ENCODE results near the gene GSTO1.

The GSTO1 gene

DNA sequence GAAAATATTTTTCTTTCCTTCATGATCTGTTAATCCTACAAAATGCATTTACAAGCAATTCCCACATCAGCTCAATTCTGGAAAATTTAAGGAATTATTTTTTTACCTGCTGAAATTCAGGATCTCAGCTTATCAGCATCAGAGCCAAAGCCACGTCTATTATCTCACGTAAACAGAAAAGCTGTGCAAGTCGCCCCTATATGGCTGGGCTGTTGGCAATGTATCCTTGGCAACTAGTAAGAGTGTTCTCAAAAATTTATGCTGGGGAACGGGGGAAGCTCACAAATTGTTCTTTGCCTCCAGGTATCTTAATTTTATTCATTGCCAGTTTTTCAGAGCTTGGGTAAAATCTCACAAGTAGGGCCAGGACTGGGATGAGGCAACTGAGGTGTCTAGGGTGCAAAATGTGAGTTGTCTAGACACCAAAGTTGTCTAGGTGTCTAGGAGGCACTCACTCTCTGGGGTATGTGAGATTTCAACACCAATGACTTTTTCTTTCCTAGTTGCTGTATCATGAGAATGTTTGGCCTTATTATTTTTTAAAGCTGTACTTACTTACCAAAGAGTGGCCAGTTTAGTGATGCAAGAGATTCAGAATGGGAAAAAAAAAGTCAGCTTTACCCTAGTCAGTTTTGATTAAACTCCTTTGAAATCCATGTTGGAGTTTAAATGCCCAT lies 19.3 kb downstream of the GSTO1 start:
- intact Hi-C loops (cut with DNase I) = no loop called here
- DNase-seq = no peak

DNA sequence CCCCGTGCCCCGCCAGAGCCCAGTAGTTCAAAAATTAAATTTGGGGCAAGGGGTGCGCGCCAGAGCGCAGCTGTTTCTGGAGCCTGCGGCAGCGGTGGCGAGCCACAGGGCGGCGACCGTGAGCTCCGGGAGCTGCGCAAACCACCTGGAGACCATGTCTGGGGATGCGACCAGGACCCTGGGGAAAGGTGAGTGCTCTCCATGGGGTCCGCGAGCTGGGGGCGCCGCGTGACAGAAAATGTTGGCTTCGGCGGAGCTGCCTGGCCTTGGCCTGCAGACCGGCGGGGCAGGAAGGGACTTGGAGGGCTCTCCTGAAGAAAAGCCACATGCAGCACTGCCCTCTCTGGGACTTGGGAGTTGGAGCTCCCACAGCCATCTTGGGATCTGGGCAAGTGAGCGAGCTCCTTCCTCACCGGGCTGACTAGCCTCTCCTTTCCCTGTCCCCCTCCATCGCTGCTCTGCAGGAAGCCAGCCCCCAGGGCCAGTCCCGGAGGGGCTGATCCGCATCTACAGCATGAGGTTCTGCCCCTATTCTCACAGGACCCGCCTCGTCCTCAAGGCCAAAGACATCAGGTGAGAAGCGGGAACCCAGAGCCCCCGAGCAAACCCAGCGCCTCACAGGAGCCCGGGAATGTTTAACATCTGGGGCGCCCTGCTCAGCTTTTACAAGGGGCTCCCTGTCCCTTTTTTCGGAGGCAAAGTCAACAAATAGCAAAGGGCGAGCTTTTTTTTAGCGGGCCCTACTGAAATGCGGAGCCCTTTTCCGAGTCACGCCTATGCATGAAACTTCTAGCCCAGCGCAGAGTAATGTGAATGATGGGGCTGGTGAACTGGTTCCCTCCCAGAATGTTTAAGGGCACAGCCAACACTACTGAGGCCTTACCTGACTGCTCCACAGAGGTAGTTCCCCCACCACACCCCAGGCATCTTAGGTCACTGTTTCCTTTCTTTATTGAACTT lies 20.4 kb downstream of the GSTO1 start:
- DNase-seq = peak in 9 of 10 donors; percentile 32 to 95 (median 62)

DNA sequence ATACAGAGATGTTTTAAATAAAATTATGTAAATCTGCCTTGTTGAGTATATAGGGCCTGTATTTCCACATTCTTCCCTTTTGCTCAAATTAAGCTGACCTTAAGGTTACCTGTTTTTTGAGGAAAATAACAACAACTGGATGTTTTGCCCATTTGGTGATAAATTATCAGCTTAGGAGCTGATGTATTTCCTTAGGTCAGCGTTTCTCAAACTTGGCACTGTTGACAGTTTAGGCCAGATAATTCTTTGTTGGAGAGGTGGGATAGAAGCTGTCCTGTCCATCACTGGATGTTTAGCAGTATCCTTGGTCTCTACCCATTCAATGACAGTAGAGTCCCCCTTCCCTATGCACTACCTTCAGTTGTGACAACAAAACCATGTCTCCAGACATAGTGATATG lies 21.5 kb downstream of the GSTO1 start:
- intact Hi-C loops (cut with DNase I) = no loop called here

More for the DNA sequence above, 20.4 kb downstream of the GSTO1 start:
- intact Hi-C loops (cut with DNase I) = no loop called here

DNA sequence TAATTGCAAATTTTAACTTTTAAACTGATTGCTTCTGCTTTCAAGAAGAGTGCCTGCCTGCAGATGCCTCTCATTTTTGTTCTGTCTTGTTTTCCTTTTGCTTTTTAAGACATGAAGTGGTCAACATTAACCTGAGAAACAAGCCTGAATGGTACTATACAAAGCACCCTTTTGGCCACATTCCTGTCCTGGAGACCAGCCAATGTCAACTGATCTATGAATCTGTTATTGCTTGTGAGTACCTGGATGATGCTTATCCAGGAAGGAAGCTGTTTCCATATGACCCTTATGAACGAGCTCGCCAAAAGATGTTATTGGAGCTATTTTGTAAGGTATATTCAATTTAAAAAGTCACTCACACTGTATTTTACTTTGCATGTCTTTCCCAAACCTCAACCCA lies 23.1 kb downstream of the GSTO1 start:
- intact Hi-C loops (cut with DNase I) = no loop called here
- DNase-seq = no peak

More for the DNA sequence above, 21.5 kb downstream of the GSTO1 start:
- no peak for DNase-seq

DNA sequence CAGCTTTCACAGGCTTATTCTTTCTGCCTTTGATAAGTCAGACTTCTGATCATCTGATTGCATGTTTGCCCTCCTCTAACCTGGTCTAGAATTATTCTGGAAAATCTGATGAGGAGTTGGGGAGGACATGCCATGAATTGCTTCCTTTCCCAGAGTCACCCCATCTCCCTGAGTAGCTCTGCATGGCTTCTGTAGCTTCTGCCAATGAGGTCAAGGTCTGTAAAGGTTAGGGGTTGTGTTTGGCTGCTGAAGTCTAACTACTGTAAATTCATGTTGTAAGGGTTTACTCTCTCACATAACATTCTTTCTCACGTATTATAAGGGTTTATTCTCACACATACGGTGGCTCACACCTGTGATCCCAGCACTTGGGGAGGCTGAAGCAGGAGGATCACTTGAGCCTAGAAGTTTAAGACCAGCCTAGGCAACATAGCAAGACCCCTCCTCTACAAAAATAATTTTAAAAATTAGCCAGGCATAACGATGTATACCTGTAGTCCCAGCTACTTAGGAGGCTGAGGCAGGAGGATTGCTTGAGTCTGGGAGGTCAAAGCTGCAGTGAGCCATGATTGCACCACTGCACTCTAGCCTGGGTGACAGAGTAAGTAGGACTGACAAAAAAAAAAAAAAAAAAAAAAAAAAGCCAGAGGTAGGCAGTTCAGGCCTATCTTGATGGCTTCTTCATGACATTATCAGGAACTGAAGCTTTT lies 25.0 kb downstream of the GSTO1 start:
- intact Hi-C loops (cut with DNase I) = no loop called here

DNA sequence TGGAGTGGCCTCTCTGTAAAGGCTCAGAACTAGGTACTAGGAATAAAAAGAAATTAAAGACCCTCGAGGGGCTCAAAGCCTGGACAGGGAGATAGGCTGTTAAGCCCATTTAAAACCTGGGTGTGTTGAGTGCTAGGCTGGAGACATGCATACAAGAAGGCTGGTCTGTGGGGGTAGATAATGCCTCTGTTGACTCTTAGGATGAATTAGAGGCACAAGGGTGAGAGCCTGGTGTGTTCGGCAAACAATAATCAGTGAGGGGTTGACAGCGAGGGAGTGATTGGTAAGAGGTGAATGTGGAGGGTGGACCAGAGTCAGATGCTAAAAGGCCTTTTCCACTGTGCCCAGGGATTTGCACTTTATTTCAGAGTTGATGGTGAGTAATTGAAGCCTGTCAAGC lies 27.0 kb downstream of the GSTO1 start:
- intact Hi-C loops (cut with DNase I) = no loop called here
- DNase-seq = no peak

More for the DNA sequence above, 25.0 kb downstream of the GSTO1 start:
- no peak for DNase-seq

DNA sequence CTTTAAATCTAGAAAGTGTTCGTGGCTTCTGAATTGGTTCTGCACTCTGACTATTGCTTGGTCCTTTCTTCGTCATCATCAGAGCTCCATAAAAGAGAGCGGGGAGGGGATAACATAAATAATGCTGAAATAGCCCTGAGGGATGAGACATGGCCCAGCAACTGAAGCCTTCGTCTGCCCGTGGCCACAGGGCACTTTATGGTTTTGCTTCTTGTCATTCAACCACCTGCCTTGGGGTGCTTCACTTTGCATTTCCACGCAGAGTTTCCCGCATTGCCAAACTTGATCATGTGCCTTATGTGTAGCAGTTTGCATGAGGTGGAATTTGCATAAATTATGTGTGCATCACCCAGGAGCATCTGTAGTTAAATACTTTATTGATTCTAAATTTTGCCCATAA lies 30.2 kb downstream of the GSTO1 start:
- DNase-seq = no peak
- intact Hi-C loops (cut with DNase I) = no loop called here

DNA sequence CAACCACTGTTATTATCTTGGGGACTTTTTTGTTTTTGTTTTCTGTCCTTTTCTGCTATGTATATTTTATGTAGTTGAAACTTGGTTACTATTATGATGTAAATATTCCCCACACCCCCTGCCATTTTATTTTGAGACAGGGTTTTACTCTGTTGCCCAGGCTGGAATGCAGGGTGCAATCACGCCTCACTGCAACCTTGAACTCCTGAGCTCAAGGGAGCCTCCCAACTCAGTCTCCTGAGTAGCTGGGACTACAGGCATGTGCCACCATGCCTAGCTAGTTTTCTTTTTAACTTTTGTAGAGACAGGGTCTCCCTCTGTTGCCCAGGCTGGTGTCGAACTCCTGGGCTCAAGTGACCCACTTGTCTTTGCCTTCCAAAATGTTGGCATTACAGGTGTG lies 32.2 kb downstream of the GSTO1 start:
- DNase-seq = no peak
- intact Hi-C loops (cut with DNase I) = no loop called here

DNA sequence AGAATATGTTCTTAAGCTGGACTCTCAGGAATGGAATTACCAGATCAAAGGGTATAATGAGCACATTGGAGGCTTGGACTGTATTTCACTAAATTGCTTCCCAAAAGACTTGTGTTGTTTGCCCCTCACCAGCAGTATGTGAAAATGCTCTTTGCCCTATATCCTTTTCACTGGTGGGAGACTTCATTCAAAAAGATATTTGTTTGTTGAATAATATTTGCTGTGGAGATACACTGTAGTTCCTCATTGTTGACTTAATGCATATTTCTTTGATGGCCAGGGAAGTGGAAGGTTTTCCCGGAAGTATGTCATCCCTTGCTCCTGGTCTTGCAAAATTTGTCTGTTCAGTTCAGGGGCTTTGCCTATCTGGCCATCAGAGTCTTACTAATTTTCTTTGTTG lies 33.7 kb downstream of the GSTO1 start:
- DNase-seq = no peak
- intact Hi-C loops (cut with DNase I) = no loop called here

DNA sequence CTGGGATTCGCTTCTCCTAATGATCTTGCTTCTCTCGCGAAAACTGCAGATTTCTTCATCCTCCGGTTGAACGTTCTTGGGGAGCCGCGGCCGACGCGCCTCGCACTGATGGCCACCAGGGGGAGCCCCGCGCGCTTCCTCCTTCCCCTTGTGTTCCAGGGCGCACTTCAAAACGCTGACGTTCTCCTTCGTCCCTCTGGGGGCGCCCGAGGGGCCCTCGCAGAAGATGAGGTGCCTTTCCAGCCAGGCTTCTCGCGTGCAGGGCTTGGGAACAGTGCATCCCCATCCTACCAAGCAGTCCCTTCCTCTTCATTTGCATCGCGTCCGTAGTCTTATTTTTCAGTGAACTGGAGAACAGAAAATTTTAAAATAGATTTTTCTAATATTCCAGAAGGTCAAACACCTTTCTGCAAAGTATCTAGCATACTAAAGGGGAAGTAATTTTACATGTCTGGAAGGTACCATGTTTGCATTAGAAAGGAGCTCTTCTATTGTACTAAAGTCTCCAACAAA lies 36.8 kb downstream of the GSTO1 start:
- intact Hi-C loops (cut with DNase I) = loop anchor here (1.0 to 2.0 kb wide), 2 partner anchors 47 to 59 kb away; partner anchors contain the start of gene ITPRIP
- DNase-seq = peak; percentile 79 to 99 (median 90)

DNA sequence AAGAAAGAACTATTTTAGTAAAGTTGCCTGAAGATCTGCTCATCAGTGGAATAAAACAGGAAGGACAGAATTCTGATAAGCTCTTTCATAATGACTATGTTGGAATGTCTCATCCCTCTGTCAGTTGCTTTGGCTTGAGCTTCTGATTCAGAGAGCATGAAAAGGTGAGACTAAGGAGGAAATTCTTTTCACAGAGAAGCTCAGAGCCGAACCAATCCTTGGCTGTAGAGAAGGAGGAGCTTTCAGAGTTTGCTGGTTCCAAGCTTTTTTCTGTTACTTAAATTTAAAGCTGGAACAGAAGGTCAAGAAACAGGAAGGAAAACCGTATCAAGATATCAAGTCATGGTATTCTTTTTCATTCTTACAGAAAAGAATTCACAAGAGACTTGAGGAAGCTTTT lies 38.3 kb downstream of the GSTO1 start:
- DNase-seq = no peak
- intact Hi-C loops (cut with DNase I) = no loop called here

DNA sequence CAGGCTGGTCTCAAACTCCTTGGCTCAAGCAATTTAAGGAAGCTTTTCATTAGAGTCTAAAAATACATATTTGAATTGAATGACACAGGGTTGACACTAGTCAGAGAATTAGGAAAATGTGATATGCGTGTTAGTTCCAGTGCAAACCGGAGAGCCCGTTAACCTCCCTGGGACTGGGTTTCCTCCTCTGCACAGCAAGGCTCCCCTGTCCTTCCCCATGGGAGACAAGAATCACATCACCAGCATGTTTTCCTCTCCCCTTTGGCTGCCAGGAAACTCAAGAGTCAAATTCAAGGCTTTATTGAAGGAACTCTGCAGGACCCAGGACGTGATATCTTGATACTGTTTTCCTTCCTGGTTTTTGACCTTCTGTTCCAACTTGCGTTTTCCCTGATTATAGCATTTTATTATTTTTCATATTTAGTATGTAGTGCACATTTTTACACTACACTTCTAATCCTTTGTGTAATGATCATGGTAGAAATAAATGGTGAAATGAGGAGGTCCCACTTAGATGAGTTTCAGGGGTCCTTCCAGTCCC lies 39.2 kb downstream of the GSTO1 start:
- intact Hi-C loops (cut with DNase I) = no loop called here
- DNase-seq = no peak

DNA sequence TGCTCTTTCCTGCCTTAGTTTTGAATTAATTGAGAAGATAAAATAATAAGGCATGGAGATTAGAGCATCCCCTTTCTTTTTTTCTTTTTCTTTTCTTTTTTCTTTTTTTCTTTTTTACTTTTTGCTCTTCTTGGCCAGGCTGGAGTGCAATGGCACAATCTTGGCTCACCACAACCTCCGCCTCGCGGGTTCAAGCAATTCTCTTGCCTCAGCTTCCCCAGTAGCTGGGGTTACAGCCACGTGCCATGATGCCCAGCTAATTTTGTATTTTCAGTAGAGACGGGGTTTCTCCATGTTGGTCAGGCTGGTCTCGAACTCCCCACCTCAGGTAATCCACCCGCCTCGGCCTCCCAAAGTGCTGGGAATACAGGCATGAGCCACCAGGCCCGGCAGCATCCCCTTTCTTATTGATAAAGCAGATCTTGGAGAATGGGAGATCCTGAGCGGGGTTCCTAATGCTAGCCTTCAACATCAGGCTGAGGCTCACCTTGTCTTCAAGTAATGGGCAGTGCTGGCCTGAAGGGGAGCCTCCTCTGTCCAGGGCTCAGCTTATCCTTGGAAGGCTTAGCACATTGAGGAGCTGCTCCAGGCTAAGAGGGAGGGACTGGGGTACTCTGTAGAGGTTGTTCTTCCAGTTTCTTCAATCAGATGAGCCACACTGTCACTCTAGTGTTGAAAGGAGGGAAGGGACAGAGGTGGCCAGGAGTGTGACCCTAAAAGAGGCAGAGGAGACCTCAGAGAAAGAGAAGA lies 42.2 kb downstream of the GSTO1 start:
- peak in 1 of 10 donors; percentile 64 for DNase-seq
- intact Hi-C loops (cut with DNase I) = no loop called here

DNA sequence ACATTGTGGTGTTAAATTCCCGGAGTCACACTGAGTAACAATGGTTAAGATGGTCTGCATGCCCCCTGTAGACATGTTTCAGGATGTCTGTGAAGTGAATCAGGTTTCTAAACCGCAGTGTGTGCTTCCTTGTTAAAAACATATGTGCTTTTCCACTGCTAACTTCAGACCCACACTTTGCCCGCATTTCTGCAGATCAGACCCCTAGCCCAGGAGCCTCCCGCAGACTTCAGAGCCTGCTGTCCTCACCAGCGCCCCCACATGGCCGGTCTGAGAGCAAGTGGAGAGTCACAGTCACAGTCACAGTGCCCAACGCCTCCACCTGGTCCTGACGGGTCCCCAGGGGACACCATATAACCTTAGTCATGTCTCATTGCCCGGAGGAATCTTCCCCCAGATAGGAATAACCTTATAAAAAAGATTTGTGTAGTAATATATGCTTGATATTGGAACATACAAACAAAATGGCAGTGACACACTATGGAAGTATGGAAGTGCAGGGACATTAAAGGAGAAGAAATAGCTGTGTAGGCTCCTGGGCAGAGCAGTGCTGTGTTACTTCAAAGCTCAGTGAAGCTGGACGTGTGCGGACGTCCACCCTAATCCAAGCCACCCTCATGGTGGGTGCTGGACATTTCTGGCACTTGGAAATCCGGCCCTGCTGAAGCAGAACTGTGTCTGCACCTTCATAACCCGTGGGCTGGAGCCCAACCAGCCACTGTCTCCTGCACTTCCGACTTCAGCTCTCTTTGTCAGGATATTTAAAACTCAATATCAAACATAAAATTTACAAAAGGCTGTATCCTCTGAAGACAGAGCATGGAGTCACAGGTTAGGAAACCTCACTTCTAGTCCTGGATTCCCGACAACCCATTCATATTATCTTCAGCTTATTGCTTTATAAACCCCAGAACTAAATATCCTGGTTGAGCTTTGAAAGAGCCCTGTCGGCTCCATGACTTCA lies 43.3 kb downstream of the GSTO1 start:
- intact Hi-C loops (cut with DNase I) = no loop called here
- DNase-seq = peak in 1 of 10 donors; percentile 70

DNA sequence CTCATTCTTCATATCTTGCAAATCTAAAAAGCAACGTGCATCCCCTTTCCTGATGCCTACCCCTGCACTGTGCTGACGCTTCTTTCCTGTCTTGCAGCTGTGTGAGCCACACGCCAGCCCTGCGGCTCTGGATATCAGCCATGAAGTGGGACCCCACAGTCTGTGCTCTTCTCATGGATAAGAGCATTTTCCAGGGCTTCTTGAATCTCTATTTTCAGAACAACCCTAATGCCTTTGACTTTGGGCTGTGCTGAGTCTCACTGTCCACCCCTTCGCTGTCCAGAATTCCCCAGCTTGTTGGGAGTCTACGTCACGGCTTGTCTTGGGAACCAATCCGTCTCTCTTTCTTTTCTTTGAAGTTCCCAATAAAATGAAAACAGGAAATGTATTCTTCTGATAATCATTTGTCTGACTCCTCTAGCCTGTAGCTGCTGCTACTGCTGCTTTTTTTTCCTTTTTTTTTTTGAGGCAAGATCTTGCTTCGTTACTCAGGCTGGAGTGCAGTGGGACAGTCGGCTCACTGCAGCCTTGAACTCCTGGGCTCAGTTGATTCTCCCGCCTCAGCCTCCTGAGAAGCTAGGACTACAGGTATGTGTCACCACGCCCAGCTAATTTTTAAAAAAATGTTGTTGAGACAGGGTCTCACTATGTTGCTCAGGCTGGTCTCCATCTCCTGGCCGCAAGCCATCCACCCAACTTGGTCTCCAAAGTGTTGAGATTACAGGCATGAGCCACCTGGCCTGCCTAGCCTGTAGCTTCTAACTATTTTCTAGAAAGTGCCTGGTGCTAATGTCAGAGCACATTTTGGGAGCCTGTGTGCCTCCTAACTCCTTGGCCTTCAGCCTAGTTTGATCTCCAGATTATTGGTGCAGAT lies 44.6 kb downstream of the GSTO1 start:
- DNase-seq = peak in 1 of 10 donors; percentile 22

DNA sequence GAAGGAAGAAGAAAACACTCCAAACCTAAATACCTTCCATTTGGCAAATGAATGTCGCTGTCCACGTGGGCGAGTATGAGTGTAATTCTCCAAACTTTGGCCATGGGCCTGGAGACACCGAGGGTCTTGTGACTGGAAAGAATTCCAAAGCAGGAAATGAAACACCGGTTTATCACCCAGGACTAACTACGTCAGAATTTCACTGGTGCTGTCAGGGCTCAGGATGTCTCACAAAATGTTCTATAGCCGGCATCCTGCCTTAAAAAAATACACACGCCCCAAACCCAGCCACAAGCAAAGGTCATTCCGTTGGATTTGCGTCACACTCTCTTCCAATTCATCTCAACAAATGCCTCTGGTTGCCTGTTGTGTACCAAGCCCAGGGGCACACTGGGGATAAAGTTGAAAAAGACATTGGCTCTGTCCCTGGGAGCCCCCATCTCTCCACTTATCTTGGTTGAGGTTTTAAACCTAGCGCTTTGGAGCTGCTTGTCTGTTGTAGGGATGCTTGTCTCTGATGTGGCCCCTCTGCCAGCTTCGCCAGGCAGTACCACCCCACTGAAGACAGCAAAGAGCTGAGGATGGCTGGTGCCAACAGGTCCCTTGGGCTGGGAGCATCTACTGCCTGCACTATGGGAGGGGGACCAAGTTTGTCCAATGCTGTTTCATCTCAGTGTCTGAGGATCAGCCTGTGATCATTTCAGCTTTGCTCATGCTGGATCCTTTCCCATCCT lies 45.5 kb downstream of the GSTO1 start:
- DNase-seq = peak in 1 of 10 donors; percentile 49
- intact Hi-C loops (cut with DNase I) = no loop called here

More for the DNA sequence above, 44.6 kb downstream of the GSTO1 start:
- intact Hi-C loops (cut with DNase I) = no loop called here
